Liver (tissue), 9 donors: ENCODE measurements around the gene HMGB4. TPM values are rescaled to one million over a fixed set of nuclear protein-coding genes. Genes with fewer than 3 reads are reported as not detected.

Experiments used
- DNase-seq: peaks from one replicate; pipeline ENCODE4 v3.0.0-alpha.2; 2017; ENCODE audit warnings: low spot score
- H3K27ac ChIP-seq, 2 donors: one replicate each; pipeline ENCODE4 v1.7.0; 2013; ENCODE audit warnings: inconsistent platforms in 2 of 2, low read length in 2 of 2, control low read depth in 1 of 2, low read depth in 1 of 2, mild to moderate bottlenecking in 1 of 2
- H3K27me3 ChIP-seq, 4 donors: one replicate each; pipeline versions ENCODE4 v1.6.1 to v1.7.0; 2013; ENCODE audit warnings: low read length in 3 of 4, inconsistent platforms in 1 of 4, mild to moderate bottlenecking in 1 of 4, moderate library complexity in 1 of 4; ENCODE audit not compliant: control insufficient read depth in 4 of 4, insufficient read depth in 4 of 4
- H3K36me3 ChIP-seq, 4 donors: one replicate each; pipeline versions ENCODE4 v1.6.1 to v1.7.0; 2013; ENCODE audit warnings: low read length in 3 of 4, mild to moderate bottlenecking in 3 of 4, low read depth in 1 of 4, moderate library complexity in 1 of 4; ENCODE audit not compliant: control insufficient read depth in 4 of 4, insufficient read depth in 3 of 4
- H3K4me1 ChIP-seq, 4 donors: one replicate each; pipeline versions ENCODE4 v1.6.1 to v1.7.0; 2013; ENCODE audit warnings: low read length in 3 of 4, mild to moderate bottlenecking in 3 of 4, moderate library complexity in 1 of 4; ENCODE audit not compliant: control insufficient read depth in 4 of 4, insufficient read depth in 4 of 4
- H3K4me3 ChIP-seq, 3 donors: one replicate each; pipeline versions ENCODE4 v1.6.1 to v1.7.0; 2013; ENCODE audit warnings: low read length in 3 of 3, control low read depth in 1 of 3, low read depth in 1 of 3, mild to moderate bottlenecking in 1 of 3
- H3K9ac ChIP-seq, 2 donors: one replicate each; pipeline ENCODE4 v1.7.0; 2013; ENCODE audit warnings: low read length in 2 of 2, mild to moderate bottlenecking in 2 of 2, moderate library complexity in 2 of 2, control low read depth in 1 of 2, low read depth in 1 of 2
- H3K9me3 ChIP-seq, 4 donors: one replicate each; pipeline versions ENCODE4 v1.6.1 to v1.7.0; 2013; ENCODE audit warnings: low read length in 3 of 4; ENCODE audit not compliant: control insufficient read depth in 4 of 4
- ATF3 ChIP-seq: IDR thresholded peaks from 2 replicates; pipeline ENCODE4 v1.6.1; 2016; ENCODE audit warnings: antibody characterized with exemption
- CTCF ChIP-seq: fragments of 150-350 bp; IDR thresholded peaks from 2 replicates; pipeline ENCODE4 v1.5.1; 2017; ENCODE audit warnings: improper control_type of control experiment, low read depth, low read length; ENCODE audit not compliant: missing input control
- EGR1 ChIP-seq, 2 donors: IDR thresholded peaks; 2 replicates each; pipeline ENCODE4 v1.6.1; 2016 to 2018; ENCODE audit warnings: antibody characterized with exemption in 2 of 2, low read depth in 2 of 2
- FOXA1 ChIP-seq: IDR thresholded peaks from 2 replicates; pipeline ENCODE4 v1.6.1; 2016; ENCODE audit warnings: antibody characterized with exemption
- FOXA2 ChIP-seq: IDR thresholded peaks from 2 replicates; pipeline ENCODE4 v1.6.1; 2016; ENCODE audit warnings: antibody characterized with exemption
- GABPA ChIP-seq, 2 donors: IDR thresholded peaks in 1 of 2; conservative IDR thresholded peaks in 1 of 2; 2 replicates each; pipeline ENCODE4 v1.6.1; 2016; ENCODE audit warnings: antibody characterized with exemption in 2 of 2, mild to moderate bottlenecking in 1 of 2, moderate library complexity in 1 of 2
- HNF4A ChIP-seq, 2 donors: conservative IDR thresholded peaks; 2 replicates each; pipeline ENCODE4 v1.6.1; 2016; ENCODE audit warnings: antibody characterized with exemption in 2 of 2, mild to moderate bottlenecking in 2 of 2
- HNF4G ChIP-seq: IDR thresholded peaks from 2 replicates; pipeline ENCODE4 v1.6.1; 2016; ENCODE audit warnings: antibody characterized with exemption
- JUND ChIP-seq, 2 donors: IDR thresholded peaks; 2 replicates each; pipeline ENCODE4 v1.6.1; 2016; ENCODE audit warnings: antibody characterized with exemption in 2 of 2
- MAX ChIP-seq: IDR thresholded peaks from 2 replicates; pipeline ENCODE4 v1.6.1; 2016; ENCODE audit warnings: antibody characterized with exemption
- NR2F2 ChIP-seq: IDR thresholded peaks from 2 replicates; pipeline ENCODE4 v1.6.1; 2016; ENCODE audit warnings: antibody characterized with exemption
- RAD21 ChIP-seq, 2 donors: IDR thresholded peaks; 2 replicates each; pipeline ENCODE4 v1.6.1; 2016; ENCODE audit warnings: antibody characterized with exemption in 2 of 2, mild to moderate bottlenecking in 2 of 2
- REST ChIP-seq: IDR thresholded peaks from 2 replicates; pipeline ENCODE4 v1.6.1; 2016; ENCODE audit warnings: antibody characterized with exemption, mild to moderate bottlenecking
- RXRA ChIP-seq, 2 donors: IDR thresholded peaks; 2 replicates each; pipeline ENCODE4 v1.6.1; 2017 to 2018; ENCODE audit warnings: antibody characterized with exemption in 2 of 2, mild to moderate bottlenecking in 1 of 2
- SP1 ChIP-seq: IDR thresholded peaks from 2 replicates; pipeline ENCODE4 v1.6.1; 2018; ENCODE audit warnings: antibody characterized with exemption, mild to moderate bottlenecking
- TAF1 ChIP-seq: conservative IDR thresholded peaks from 2 replicates; pipeline ENCODE4 v1.6.1; 2016; ENCODE audit warnings: antibody characterized with exemption, mild to moderate bottlenecking
- YY1 ChIP-seq: IDR thresholded peaks from 2 replicates; pipeline ENCODE4 v1.6.1; 2016; ENCODE audit warnings: antibody characterized with exemption, mild to moderate bottlenecking
- ZBTB33 ChIP-seq: IDR thresholded peaks from 2 replicates; pipeline ENCODE4 v1.6.1; 2016; ENCODE audit warnings: antibody characterized with exemption
- WGBS: extraction: QIAGEN DNeasy Blood & Tissue Kit; methylation state at CpG from one replicate; pipeline ENCODE4 v1.1.7; 2013; 5-methylcytosine and 5-hydroxymethylcytosine counted together
- polyA plus RNA-seq, 2 donors: library from polyadenylated mRNA; stranded (reverse) in 1 of 2; unstranded in 1 of 2; fragments of 200-250 nt in 1 of 2; fragments of >200 nt in 1 of 2; fragmentation: Nextera tagmentation in 1 of 2; extraction: Ambion mirVana in 1 of 2; gene quantifications; one replicate each; pipeline versions ENCODE4 v1.2.1 to v1.2.3, GENCODE V29; 2013 to 2015
- total RNA-seq, 2 donors: library from RNA; depleted of rRNA; stranded (reverse); fragments of >200 nt; gene quantifications; one replicate each; pipeline ENCODE4 v1.2.3, GENCODE V29; 2014
- donor health status: healthy.
- donor health status: healthy.
- donor health status: healthy.
- donor health status: healthy.
- donor health status: healthy.

The HMGB4 gene
- total and polyA plus RNA-seq, 4 donors, result not detected

- TF ChIP-seq REST (no peak), RAD21 (IDR thresholded peaks at IDR 0.05) (no peak), SP1 (no peak), GABPA (IDR thresholded peaks at IDR 0.05 in 1 of 2, conservative IDR thresholded peaks at IDR 0.05 in 1 of 2) (no peak), EGR1 (IDR thresholded peaks at IDR 0.05; ENCODE audit: low read depth in 2 of 2) (no peak), HNF4A (conservative IDR thresholded peaks at IDR 0.05) (no peak), NR2F2 (no peak), FOXA2 (no peak), JUND (IDR thresholded peaks at IDR 0.05) (no peak), FOXA1 (no peak), MAX (no peak), YY1 (no peak), TAF1 (no peak), HNF4G (no peak)
Measured at GRCh38 chr1:33876970-33877650, 13.2 kb downstream of the HMGB4 start (continued).

GRCh38 chr1:33878392-33878791 lies 14.5 kb downstream of the HMGB4 start:
- WGBS, result 41% methylated on average over 2 of the region's 2 CpGs
- DNase-seq, result no peak
- no peak overlapping the region for H3K4me3 ChIP-seq
- H3K9ac ChIP-seq, result no peak overlapping the region
- H3K9me3 ChIP-seq, result no peaks in the 10 kb centered on the region
- H3K36me3 ChIP-seq, result no peaks in the 10 kb centered on the region
- H3K27me3 ChIP-seq, result no peaks in the 10 kb centered on the region
- no peak overlapping the region for H3K27ac ChIP-seq
- TF ChIP-seq FOXA1 (no peak), REST (no peak), RAD21 (IDR thresholded peaks at IDR 0.05) (no peak), SP1 (no peak), HNF4A (conservative IDR thresholded peaks at IDR 0.05) (peak; percentile 32 to 38), GABPA (IDR thresholded peaks at IDR 0.05 in 1 of 2, conservative IDR thresholded peaks at IDR 0.05 in 1 of 2) (no peak), FOXA2 (no peak), RXRA (IDR thresholded peaks at IDR 0.05) (peak; percentile 6 to 14), HNF4G (no peak), ZBTB33 (no peak), YY1 (peak; percentile 37), TAF1 (no peak), MAX (no peak), EGR1 (IDR thresholded peaks at IDR 0.05; ENCODE audit: low read depth in 2 of 2) (no peak), JUND (IDR thresholded peaks at IDR 0.05) (no peak), CTCF (no peak), NR2F2 (no peak), ATF3 (no peak)
- peaks cover 0 to 4% (median 0%) of the 10 kb centered on the region in 4 donors for H3K4me1 ChIP-seq
